WTC11 (cell line): Measurements from ENCODE around the gene MACROD2. TPM values are rescaled to one million over a fixed set of nuclear protein-coding genes. Genes with fewer than 3 reads are reported as not detected.

Experiments
- ATAC-seq: fragments of 200-7000 bp; cut with Tn5 transposase; 2 replicates; pipeline ENCODE4 v1.10.0; 2021; ENCODE audit warnings: mild to moderate bottlenecking, moderate library complexity
- CTCF ChIA-PET: fragments of 300-600 bp; sonication (Branson Sonifier 250); formaldehyde crosslinking; loops from one replicate; lab custom pipeline; 2021; ENCODE audit warnings: antibody characterized with exemption; lab: Charles Lee
- POLR2A ChIA-PET: fragments of 350-600 bp; sonication (Branson Sonifier 250); formaldehyde crosslinking; loops from one replicate; lab custom pipeline; 2021; ENCODE audit warnings: antibody characterized with exemption; lab: Charles Lee
- DNase-seq: peaks from one replicate; pipeline ENCODE4 v3.0.0; 2021; ENCODE audit warnings: low spot score
- H3K27ac Mint-ChIP-seq: 2 replicates; pipeline ENCODE4 v1.8.0; 2021; ENCODE audit warnings: mixed read lengths
- H3K27me3 Mint-ChIP-seq: 2 replicates; pipeline ENCODE4 v1.8.0; 2021; ENCODE audit warnings: low read depth, mild to moderate bottlenecking, moderate library complexity, mixed read lengths
- H3K36me3 Mint-ChIP-seq: 2 replicates; pipeline ENCODE4 v1.8.0; 2021; ENCODE audit warnings: mixed read lengths
- H3K4me1 Mint-ChIP-seq: 2 replicates; pipeline ENCODE4 v1.8.0; 2022; ENCODE audit warnings: mixed read lengths
- H3K4me3 Mint-ChIP-seq: 2 replicates; pipeline ENCODE4 v1.8.0; 2021; ENCODE audit warnings: mild to moderate bottlenecking, moderate library complexity, mixed read lengths
- H3K9me3 Mint-ChIP-seq: 2 replicates; pipeline ENCODE4 v1.8.0; 2021; ENCODE audit warnings: mixed read lengths
- ATF1 ChIP-seq: sonication (generic); formaldehyde crosslinking; IDR thresholded peaks from 2 replicates; pipeline ENCODE4 v1.8.1; 2023; ENCODE audit warnings: mild to moderate bottlenecking, moderate library complexity, missing genetic modification reagents
- ELF4 ChIP-seq: sonication (generic); formaldehyde crosslinking; IDR thresholded peaks from 2 replicates; pipeline ENCODE4 v1.8.1; 2022; ENCODE audit warnings: low read depth, mild to moderate bottlenecking, moderate library complexity, missing genetic modification reagents
- EMX1 ChIP-seq: fragments of 250-450 bp; sonication (Bioruptor Pico); IDR thresholded peaks from 2 replicates; pipeline ENCODE4 v1.8.0; 2021; ENCODE audit warnings: mild to moderate bottlenecking
- ETV6 ChIP-seq: sonication (generic); formaldehyde crosslinking; IDR thresholded peaks from 2 replicates; pipeline ENCODE4 v1.8.1; 2022; ENCODE audit warnings: mild to moderate bottlenecking, missing genetic modification reagents
- GABPB1 ChIP-seq: sonication (generic); formaldehyde crosslinking; IDR thresholded peaks from 2 replicates; pipeline ENCODE4 v1.8.1; 2023; ENCODE audit warnings: mild to moderate bottlenecking, missing genetic modification reagents
- GTF2I ChIP-seq: fragments of 250-450 bp; sonication (Bioruptor Pico); conservative IDR thresholded peaks from 2 replicates; pipeline ENCODE4 v1.4.0; 2021; ENCODE audit warnings: mild to moderate bottlenecking
- HMGA2 ChIP-seq: fragments of 250-450 bp; sonication (Bioruptor Pico); IDR thresholded peaks from 2 replicates; pipeline ENCODE4 v1.4.0; 2021; ENCODE audit warnings: mild to moderate bottlenecking, moderate library complexity
- IRF2 ChIP-seq: sonication (generic); formaldehyde crosslinking; IDR thresholded peaks from 2 replicates; pipeline ENCODE4 v1.8.0; 2022; ENCODE audit warnings: low read depth, missing genetic modification reagents, borderline replicate concordance
- JAZF1 ChIP-seq: fragments of 250-450 bp; sonication (Bioruptor Pico); IDR thresholded peaks from 2 replicates; pipeline ENCODE4 v1.9.0; 2021; ENCODE audit warnings: moderate library complexity, mild to moderate bottlenecking, inconsistent platforms
- JUN ChIP-seq: sonication (generic); formaldehyde crosslinking; IDR thresholded peaks from 2 replicates; pipeline ENCODE4 v1.8.0; 2023; ENCODE audit warnings: mild to moderate bottlenecking, missing genetic modification reagents
- KAT7 ChIP-seq: sonication (generic); formaldehyde crosslinking; IDR thresholded peaks from 2 replicates; pipeline ENCODE4 v1.8.1; 2023; ENCODE audit warnings: missing genetic modification reagents, mild to moderate bottlenecking, borderline replicate concordance
- NFYB ChIP-seq: sonication (generic); formaldehyde crosslinking; conservative IDR thresholded peaks from 2 replicates; pipeline ENCODE4 v1.8.0; 2022; ENCODE audit warnings: low read depth, missing genetic modification reagents
- PREB ChIP-seq: sonication (generic); formaldehyde crosslinking; IDR thresholded peaks from 2 replicates; pipeline ENCODE4 v1.8.1; 2022; ENCODE audit warnings: mild to moderate bottlenecking, missing genetic modification reagents, moderate library complexity, borderline replicate concordance
- SOX15 ChIP-seq: fragments of 250-450 bp; sonication (Bioruptor Pico); IDR thresholded peaks from 2 replicates; pipeline ENCODE4 v1.9.0; 2021; ENCODE audit warnings: mild to moderate bottlenecking
- SP1 ChIP-seq: sonication (generic); formaldehyde crosslinking; conservative IDR thresholded peaks from 2 replicates; pipeline ENCODE4 v1.8.1; 2022; ENCODE audit warnings: missing genetic modification reagents
- TCF7 ChIP-seq: sonication (generic); formaldehyde crosslinking; IDR thresholded peaks from 2 replicates; pipeline ENCODE4 v1.8.0; 2022; ENCODE audit warnings: mild to moderate bottlenecking, low read depth, missing genetic modification reagents, moderate library complexity
- TEAD1 ChIP-seq: sonication (generic); formaldehyde crosslinking; IDR thresholded peaks from 2 replicates; pipeline ENCODE4 v1.8.0; 2022; ENCODE audit warnings: mild to moderate bottlenecking, missing genetic modification reagents
- TEAD4 ChIP-seq: sonication (generic); formaldehyde crosslinking; IDR thresholded peaks from 2 replicates; pipeline ENCODE4 v1.8.0; 2022; ENCODE audit warnings: mild to moderate bottlenecking, missing genetic modification reagents
- ZNF121 ChIP-seq: sonication (generic); formaldehyde crosslinking; IDR thresholded peaks from 2 replicates; pipeline ENCODE4 v1.8.0; 2023; ENCODE audit warnings: missing genetic modification reagents
- ZNF219 ChIP-seq: sonication (generic); formaldehyde crosslinking; IDR thresholded peaks from 2 replicates; pipeline ENCODE4 v1.8.0; 2023; ENCODE audit warnings: missing genetic modification reagents, mild to moderate bottlenecking, borderline replicate concordance
- ZNF263 ChIP-seq: sonication (generic); formaldehyde crosslinking; IDR thresholded peaks from 2 replicates; pipeline ENCODE4 v1.8.1; 2022; ENCODE audit warnings: low read depth, mild to moderate bottlenecking, moderate library complexity, missing genetic modification reagents
- ZNF317 ChIP-seq: sonication (generic); formaldehyde crosslinking; IDR thresholded peaks from 2 replicates; pipeline ENCODE4 v1.8.1; 2023; ENCODE audit warnings: low read depth, mild to moderate bottlenecking, moderate library complexity, missing genetic modification reagents, borderline replicate concordance
- ZNF416 ChIP-seq: fragments of 250-450 bp; sonication (Bioruptor Pico); IDR thresholded peaks from 2 replicates; pipeline ENCODE4 v1.9.0; 2021; ENCODE audit warnings: mild to moderate bottlenecking, inconsistent platforms
- ZNF423 ChIP-seq: fragments of 250-450 bp; sonication (Bioruptor Pico); IDR thresholded peaks from 2 replicates; pipeline ENCODE4 v2.1.2; 2022; ENCODE audit warnings: mild to moderate bottlenecking, moderate library complexity
- total RNA-seq: library from RNA; stranded (reverse); gene quantifications from 3 replicates; pipeline ENCODE4 v1.2.3, GENCODE V29; 2021
- TF ChIP-seq, protein P1 (sequence below): sonication (generic); formaldehyde crosslinking; IDR thresholded peaks from 2 replicates; pipeline ENCODE4 v1.8.0; 2022; ENCODE audit warnings: mild to moderate bottlenecking, missing genetic modification reagents
- TF ChIP-seq, protein P2 (sequence below): sonication (generic); formaldehyde crosslinking; conservative IDR thresholded peaks from 2 replicates; pipeline ENCODE4 v1.8.1; 2022; ENCODE audit warnings: mild to moderate bottlenecking, missing genetic modification reagents
- TF ChIP-seq, protein P3 (sequence below): sonication (generic); formaldehyde crosslinking; IDR thresholded peaks from 2 replicates; pipeline ENCODE4 v1.8.0; 2022; ENCODE audit warnings: missing genetic modification reagents

Gene MACROD2
- total RNA-seq, 1 experiment from 2014 or later = 4.1 TPM

- TF ChIP-seq ZNF416 (CRISPR knock-in tag) = no peak
- TF ChIP-seq GTF2I = no peak
- no peak for TF ChIP-seq IRF2
- no peak for TF ChIP-seq TEAD4 (CRISPR knock-in tag)
Measured at GRCh38 chr20:15619341-15619740, 1624.0 kb downstream of the MACROD2 start (continued).

- no peak for ATAC-seq
- CTCF ChIA-PET = no interaction called here
Measured at GRCh38 chr20:15619816-15620215, 1624.5 kb downstream of the MACROD2 start.

DNA sequence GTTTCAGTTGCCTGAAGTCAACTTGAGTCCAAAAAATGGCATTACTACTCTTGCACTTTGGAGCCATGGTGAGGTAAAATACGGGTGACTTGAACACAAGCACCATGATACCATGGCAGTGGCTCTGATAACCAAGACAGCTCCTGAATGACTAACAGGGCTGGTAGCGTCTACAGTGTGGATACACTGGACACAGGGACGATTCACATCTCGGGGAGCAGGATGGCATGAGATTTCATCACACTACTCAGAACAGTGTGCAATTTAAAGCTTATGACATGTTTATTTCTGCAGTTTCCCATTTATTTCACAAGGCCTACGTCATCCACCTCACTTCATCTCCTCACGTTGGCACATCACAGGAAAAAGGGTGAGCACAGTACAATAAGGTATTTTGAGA, 1627.1 kb downstream of the MACROD2 start:
- Mint-ChIP-seq H3K9me3 (peaks cover 16% of the 10 kb centered on the region), H3K27ac (no peak overlapping the region)
- ATAC-seq = no peak

More at GRCh38 chr20:15619816-15620215, 1624.5 kb downstream of the MACROD2 start:
- Mint-ChIP-seq H3K27ac (no peak overlapping the region), H3K36me3 (no peaks in the 10 kb centered on the region), H3K27me3 (no peaks in the 10 kb centered on the region)
- no peak for TF ChIP-seq SP1 (CRISPR knock-in tag)
- no peak for TF ChIP-seq ATF1
- TF ChIP-seq, protein P1, sequence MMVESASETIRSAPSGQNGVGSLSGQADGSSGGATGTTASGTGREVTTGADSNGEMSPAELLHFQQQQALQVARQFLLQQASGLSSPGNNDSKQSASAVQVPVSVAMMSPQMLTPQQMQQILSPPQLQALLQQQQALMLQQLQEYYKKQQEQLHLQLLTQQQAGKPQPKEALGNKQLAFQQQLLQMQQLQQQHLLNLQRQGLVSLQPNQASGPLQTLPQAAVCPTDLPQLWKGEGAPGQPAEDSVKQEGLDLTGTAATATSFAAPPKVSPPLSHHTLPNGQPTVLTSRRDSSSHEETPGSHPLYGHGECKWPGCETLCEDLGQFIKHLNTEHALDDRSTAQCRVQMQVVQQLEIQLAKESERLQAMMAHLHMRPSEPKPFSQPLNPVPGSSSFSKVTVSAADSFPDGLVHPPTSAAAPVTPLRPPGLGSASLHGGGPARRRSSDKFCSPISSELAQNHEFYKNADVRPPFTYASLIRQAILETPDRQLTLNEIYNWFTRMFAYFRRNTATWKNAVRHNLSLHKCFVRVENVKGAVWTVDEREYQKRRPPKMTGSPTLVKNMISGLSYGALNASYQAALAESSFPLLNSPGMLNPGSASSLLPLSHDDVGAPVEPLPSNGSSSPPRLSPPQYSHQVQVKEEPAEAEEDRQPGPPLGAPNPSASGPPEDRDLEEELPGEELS = no peak
- TF ChIP-seq ZNF317 = no peak
- TF ChIP-seq TEAD4 (CRISPR knock-in tag) = no peak
- TF ChIP-seq SOX15 (CRISPR knock-in tag) = no peak
- no peak for TF ChIP-seq JUN (CRISPR knock-in tag)
- no peak for TF ChIP-seq ZNF121 (CRISPR knock-in tag)
- TF ChIP-seq, all 79 proteins: peak for 0
- Mint-ChIP-seq H3K9me3 (peaks cover 16% of the 10 kb centered on the region), H3K4me3 (no peak overlapping the region), H3K4me1 (peaks cover 35% of the 10 kb centered on the region)
- no peak for DNase-seq
- POLR2A ChIA-PET = no interaction called here

GRCh38 chr20:15623215-15623614, 1627.9 kb downstream of the MACROD2 start:
- Mint-ChIP-seq H3K4me3 (no peak overlapping the region), H3K27me3 (no peaks in the 10 kb centered on the region), H3K9me3 (peaks cover 16% of the 10 kb centered on the region), H3K4me1 (peaks cover 42% of the 10 kb centered on the region), H3K27ac (no peak overlapping the region), H3K36me3 (no peaks in the 10 kb centered on the region)
- TF ChIP-seq ZNF219 (CRISPR knock-in tag) (no peak), ZNF423 (CRISPR knock-in tag) (no peak), ETV6 (no peak), IRF2 (no peak), TCF7 (CRISPR knock-in tag) (no peak), JAZF1 (CRISPR knock-in tag) (no peak), EMX1 (no peak), ELF4 (CRISPR knock-in tag) (no peak), HMGA2 (CRISPR knock-in tag) (no peak), TEAD1 (CRISPR knock-in tag) (no peak), KAT7 (no peak), GABPB1 (no peak), PREB (CRISPR knock-in tag) (no peak), SOX15 (CRISPR knock-in tag) (no peak), NFYB (CRISPR knock-in tag) (no peak)
- TF ChIP-seq, protein P2, sequence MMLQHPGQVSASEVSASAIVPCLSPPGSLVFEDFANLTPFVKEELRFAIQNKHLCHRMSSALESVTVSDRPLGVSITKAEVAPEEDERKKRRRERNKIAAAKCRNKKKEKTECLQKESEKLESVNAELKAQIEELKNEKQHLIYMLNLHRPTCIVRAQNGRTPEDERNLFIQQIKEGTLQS (CRISPR knock-in tag) = no peak
- TF ChIP-seq, protein P3, sequence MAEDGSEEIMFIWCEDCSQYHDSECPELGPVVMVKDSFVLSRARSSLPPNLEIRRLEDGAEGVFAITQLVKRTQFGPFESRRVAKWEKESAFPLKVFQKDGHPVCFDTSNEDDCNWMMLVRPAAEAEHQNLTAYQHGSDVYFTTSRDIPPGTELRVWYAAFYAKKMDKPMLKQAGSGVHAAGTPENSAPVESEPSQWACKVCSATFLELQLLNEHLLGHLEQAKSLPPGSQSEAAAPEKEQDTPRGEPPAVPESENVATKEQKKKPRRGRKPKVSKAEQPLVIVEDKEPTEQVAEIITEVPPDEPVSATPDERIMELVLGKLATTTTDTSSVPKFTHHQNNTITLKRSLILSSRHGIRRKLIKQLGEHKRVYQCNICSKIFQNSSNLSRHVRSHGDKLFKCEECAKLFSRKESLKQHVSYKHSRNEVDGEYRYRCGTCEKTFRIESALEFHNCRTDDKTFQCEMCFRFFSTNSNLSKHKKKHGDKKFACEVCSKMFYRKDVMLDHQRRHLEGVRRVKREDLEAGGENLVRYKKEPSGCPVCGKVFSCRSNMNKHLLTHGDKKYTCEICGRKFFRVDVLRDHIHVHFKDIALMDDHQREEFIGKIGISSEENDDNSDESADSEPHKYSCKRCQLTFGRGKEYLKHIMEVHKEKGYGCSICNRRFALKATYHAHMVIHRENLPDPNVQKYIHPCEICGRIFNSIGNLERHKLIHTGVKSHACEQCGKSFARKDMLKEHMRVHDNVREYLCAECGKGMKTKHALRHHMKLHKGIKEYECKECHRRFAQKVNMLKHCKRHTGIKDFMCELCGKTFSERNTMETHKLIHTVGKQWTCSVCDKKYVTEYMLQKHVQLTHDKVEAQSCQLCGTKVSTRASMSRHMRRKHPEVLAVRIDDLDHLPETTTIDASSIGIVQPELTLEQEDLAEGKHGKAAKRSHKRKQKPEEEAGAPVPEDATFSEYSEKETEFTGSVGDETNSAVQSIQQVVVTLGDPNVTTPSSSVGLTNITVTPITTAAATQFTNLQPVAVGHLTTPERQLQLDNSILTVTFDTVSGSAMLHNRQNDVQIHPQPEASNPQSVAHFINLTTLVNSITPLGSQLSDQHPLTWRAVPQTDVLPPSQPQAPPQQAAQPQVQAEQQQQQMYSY (CRISPR knock-in tag) = no peak
- CTCF ChIA-PET = no interaction called here
- POLR2A ChIA-PET = no interaction called here
- DNase-seq (no peak), ATAC-seq (no peak)

More for the DNA sequence above, 1627.1 kb downstream of the MACROD2 start:
- no peaks in the 10 kb centered on the region for H3K36me3 Mint-ChIP-seq
- TF ChIP-seq ZNF263 (CRISPR knock-in tag) = no peak
- CTCF ChIA-PET = no interaction called here
- no peaks in the 10 kb centered on the region for H3K27me3 Mint-ChIP-seq
- no peak for DNase-seq
- H3K4me3 Mint-ChIP-seq = no peak overlapping the region
- H3K4me1 Mint-ChIP-seq = peaks cover 42% of the 10 kb centered on the region
- POLR2A ChIA-PET = no interaction called here
